Measurements from ENCODE around the gene DCST2. TPM values are rescaled to one million over a fixed set of nuclear protein-coding genes. Genes with fewer than 3 reads are reported as not detected.

Gene DCST2
- total and polyA plus RNA-seq, 9 of the 15 experiments (the other 6 are each of a cell fraction or from before 2014, with no cell fraction given) = 0.09 to 0.49 (median 0.11) TPM; not detected in 3

DNA sequence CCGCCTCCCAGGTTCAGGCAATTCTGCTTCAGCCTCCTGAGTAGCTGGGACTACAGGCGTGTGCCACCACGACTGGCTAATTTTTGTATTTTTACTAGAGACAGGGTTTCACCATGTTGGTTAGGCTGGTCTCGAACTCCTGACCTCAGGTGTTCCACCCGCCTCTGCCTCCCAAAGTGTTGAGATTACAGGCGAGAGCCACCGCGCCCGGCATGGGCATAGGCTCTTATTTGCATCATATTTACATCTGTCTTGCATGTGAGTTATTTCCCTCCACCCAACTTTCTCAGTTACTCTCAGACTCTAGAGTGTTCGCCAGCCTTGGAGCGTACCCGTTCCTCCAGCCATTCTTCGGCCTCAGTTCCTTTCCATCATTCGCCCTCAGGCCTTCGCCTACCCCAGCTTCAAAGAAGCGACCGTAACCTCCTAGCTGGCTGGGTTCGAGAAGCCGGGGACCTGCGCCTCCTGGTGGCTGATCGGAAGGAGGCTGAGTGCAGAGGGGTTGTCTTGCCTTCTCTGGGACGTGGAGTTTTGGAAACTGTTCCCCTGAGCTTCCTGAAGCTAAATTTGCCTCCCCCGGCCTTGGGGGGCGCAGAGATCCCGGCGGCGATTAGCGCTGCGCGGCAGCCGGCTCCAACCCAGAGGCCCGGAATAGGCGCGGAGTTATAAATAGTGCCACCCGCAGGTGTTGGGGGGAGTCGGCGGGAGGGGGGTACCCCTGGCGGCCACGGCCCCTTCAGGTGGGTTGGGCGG is 34.6 kb downstream of the DCST2 start (continued):
- TF ChIP-seq, protein P1, sequence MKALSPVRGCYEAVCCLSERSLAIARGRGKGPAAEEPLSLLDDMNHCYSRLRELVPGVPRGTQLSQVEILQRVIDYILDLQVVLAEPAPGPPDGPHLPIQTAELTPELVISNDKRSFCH (CRISPR knock-in tag; IDR thresholded peaks at IDR 0.05) = no peak
- TF ChIP-seq, protein P1 (tag; IDR thresholded peaks at IDR 0.05) = peak; percentile 71; the same call in 1 of the 2 replicates
- TF ChIP-seq KDM1A (IDR thresholded peaks at IDR 0.05) (no peak), ZNF311 (CRISPR knock-in tag; IDR thresholded peaks at IDR 0.05) (no peak), FOSL1 (tag; conservative IDR thresholded peaks at IDR 0.05) (no peak; the same call in 1 of the 2 replicates), ZNF253 (CRISPR knock-in tag; conservative IDR thresholded peaks at IDR 0.05) (no peak), YY1 (IDR thresholded peaks at IDR 0.05; ENCODE audit: borderline replicate concordance in 1 of 3, control insufficient read depth in 1 of 3, extremely low read depth in 1 of 3, insufficient read depth in 3 of 3, insufficient read length in 1 of 3, insufficient replicate concordance in 2 of 3, low read depth in 1 of 3, low read length in 2 of 3) (no peak), BACH1 (tag; IDR thresholded peaks at IDR 0.05) (no peak), FOXK1 (CRISPR knock-in tag; IDR thresholded peaks at IDR 0.05; ENCODE audit: borderline replicate concordance) (peak; percentile 61; the same call in 1 of the 2 replicates), ZNF717 (CRISPR knock-in tag; IDR thresholded peaks at IDR 0.05) (no peak), ZNF830 (CRISPR knock-in tag; IDR thresholded peaks at IDR 0.05) (no peak), CHD4 (IDR thresholded peaks at IDR 0.05; ENCODE audit: insufficient read depth, insufficient replicate concordance, low read depth, low read length, poor library complexity, severe bottlenecking) (no peak), PURB (CRISPR knock-in tag; IDR thresholded peaks at IDR 0.05; ENCODE audit: low read depth) (no peak), PTBP1 (IDR thresholded peaks at IDR 0.05; ENCODE audit: low read depth, low read length) (no peak), TAF7 (tag; IDR thresholded peaks at IDR 0.05) (no peak)
- TF ChIP-seq, protein P2, sequence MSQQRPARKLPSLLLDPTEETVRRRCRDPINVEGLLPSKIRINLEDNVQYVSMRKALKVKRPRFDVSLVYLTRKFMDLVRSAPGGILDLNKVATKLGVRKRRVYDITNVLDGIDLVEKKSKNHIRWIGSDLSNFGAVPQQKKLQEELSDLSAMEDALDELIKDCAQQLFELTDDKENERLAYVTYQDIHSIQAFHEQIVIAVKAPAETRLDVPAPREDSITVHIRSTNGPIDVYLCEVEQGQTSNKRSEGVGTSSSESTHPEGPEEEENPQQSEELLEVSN (IDR thresholded peaks at IDR 0.05; ENCODE audit: borderline replicate concordance in 1 of 2, extremely low read depth in 1 of 2, insufficient read depth in 1 of 2, insufficient read length in 1 of 2, low read depth in 1 of 2, low read length in 1 of 2, poor library complexity in 1 of 2, severe bottlenecking in 1 of 2) = peak; percentile 15 to 76
- TF ChIP-seq, protein P3, sequence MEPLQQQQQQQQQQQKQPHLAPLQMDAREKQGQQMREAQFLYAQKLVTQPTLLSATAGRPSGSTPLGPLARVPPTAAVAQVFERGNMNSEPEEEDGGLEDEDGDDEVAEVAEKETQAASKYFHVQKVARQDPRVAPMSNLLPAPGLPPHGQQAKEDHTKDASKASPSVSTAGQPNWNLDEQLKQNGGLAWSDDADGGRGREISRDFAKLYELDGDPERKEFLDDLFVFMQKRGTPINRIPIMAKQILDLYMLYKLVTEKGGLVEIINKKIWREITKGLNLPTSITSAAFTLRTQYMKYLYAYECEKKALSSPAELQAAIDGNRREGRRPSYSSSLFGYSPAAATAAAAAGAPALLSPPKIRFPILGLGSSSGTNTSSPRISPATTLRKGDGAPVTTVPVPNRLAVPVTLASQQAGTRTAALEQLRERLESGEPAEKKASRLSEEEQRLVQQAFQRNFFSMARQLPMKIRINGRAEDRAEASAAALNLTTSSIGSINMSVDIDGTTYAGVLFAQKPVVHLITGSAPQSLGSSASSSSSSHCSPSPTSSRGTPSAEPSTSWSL (CRISPR knock-in tag; IDR thresholded peaks at IDR 0.05; ENCODE audit: borderline replicate concordance) = no peak
- TF ChIP-seq, protein P4, sequence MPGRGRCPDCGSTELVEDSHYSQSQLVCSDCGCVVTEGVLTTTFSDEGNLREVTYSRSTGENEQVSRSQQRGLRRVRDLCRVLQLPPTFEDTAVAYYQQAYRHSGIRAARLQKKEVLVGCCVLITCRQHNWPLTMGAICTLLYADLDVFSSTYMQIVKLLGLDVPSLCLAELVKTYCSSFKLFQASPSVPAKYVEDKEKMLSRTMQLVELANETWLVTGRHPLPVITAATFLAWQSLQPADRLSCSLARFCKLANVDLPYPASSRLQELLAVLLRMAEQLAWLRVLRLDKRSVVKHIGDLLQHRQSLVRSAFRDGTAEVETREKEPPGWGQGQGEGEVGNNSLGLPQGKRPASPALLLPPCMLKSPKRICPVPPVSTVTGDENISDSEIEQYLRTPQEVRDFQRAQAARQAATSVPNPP (IDR thresholded peaks at IDR 0.05; ENCODE audit: borderline replicate concordance, insufficient read depth, insufficient read length) = no peak

All from K562 (cell line).